Keratinocyte (primary cell): ENCODE data around the gene DSE. TPM values are rescaled to one million over a fixed set of nuclear protein-coding genes. Genes with fewer than 3 reads are reported as not detected.
A peak's percentile ranks its signal among the peaks of the same experiment; 100 is the strongest.

Experiments used
- DNase-seq: peaks from one replicate; pipeline ENCODE4 v3.0.0-alpha.2; 2011; ENCODE audit warnings: low read depth, missing footprints, low spot score
- FAIRE-seq: peaks from 2 replicates; lab custom pipeline; 2011; peaks lifted over from hg19 to GRCh38; lab: Jason Lieb, UNC
- H2AFZ ChIP-seq: 2 replicates; pipeline ENCODE4 v1.6.0; 2012; ENCODE audit warnings: low read length, control low read depth, inconsistent platforms; ENCODE audit not compliant: control insufficient read depth
- H3K27ac ChIP-seq: 2 replicates; pipeline ENCODE4 v1.5.1; 2011; ENCODE audit warnings: low read length; ENCODE audit not compliant: control insufficient read depth, insufficient read depth
- H3K27me3 ChIP-seq: 3 replicates; pipeline ENCODE4 v1.6.0; 2011; ENCODE audit warnings: low read length; ENCODE audit not compliant: control insufficient read depth, insufficient read depth; ENCODE audit errors: extremely low read depth
- H3K36me3 ChIP-seq, 2 experiments: 2 replicates in 1 of 2; 3 replicates in 1 of 2; pipeline ENCODE4 v1.5.1; 2011; ENCODE audit warnings: low read length in 2 of 2, mild to moderate bottlenecking in 1 of 2; ENCODE audit not compliant: control insufficient read depth in 2 of 2, insufficient read depth in 2 of 2; ENCODE audit errors: extremely low read depth in 1 of 2
- H3K4me1 ChIP-seq: 3 replicates; pipeline ENCODE4 v1.5.1; 2011; ENCODE audit warnings: low read length; ENCODE audit not compliant: control insufficient read depth, insufficient read depth; ENCODE audit errors: extremely low read depth
- H3K4me2 ChIP-seq: 3 replicates; pipeline ENCODE4 v1.6.0; 2011; ENCODE audit warnings: low read depth, low read length; ENCODE audit not compliant: control insufficient read depth, insufficient read depth; ENCODE audit errors: extremely low read depth
- H3K4me3 ChIP-seq, 3 experiments: fragments of 200-600 bp in 1 of 3; sonication (generic) in 1 of 3; 2 replicates in 2 of 3; 3 replicates in 1 of 3; pipeline ENCODE4 v1.5.1; 2011 to 2016; ENCODE audit warnings: low read length in 3 of 3, mild to moderate bottlenecking in 3 of 3, control low read depth in 2 of 3, inconsistent platforms in 1 of 3, low read depth in 1 of 3, mixed read lengths in 1 of 3, mixed run types in 1 of 3, moderate library complexity in 1 of 3; ENCODE audit not compliant: control insufficient read depth in 2 of 3, insufficient read depth in 2 of 3; ENCODE audit errors: extremely low read depth in 1 of 3
- H3K79me2 ChIP-seq: 2 replicates; pipeline ENCODE4 v1.6.0; 2012; ENCODE audit warnings: low read length; ENCODE audit not compliant: control insufficient read depth, insufficient read depth
- H3K9ac ChIP-seq: 3 replicates; pipeline ENCODE4 v1.6.0; 2011; ENCODE audit warnings: low read length; ENCODE audit not compliant: control insufficient read depth, insufficient read depth; ENCODE audit errors: extremely low read depth
- H3K9me1 ChIP-seq: 3 replicates; pipeline ENCODE4 v1.6.0; 2011; ENCODE audit warnings: low read length; ENCODE audit not compliant: control insufficient read depth, insufficient read depth; ENCODE audit errors: extremely low read depth
- H3K9me3 ChIP-seq: 2 replicates; pipeline ENCODE4 v1.5.1; 2012; ENCODE audit warnings: low read depth, low read length; ENCODE audit not compliant: control insufficient read depth
- H4K20me1 ChIP-seq: 3 replicates; pipeline ENCODE4 v1.6.0; 2011; ENCODE audit warnings: low read length; ENCODE audit not compliant: control insufficient read depth, insufficient read depth; ENCODE audit errors: extremely low read depth
- EZH2 ChIP-seq: IDR thresholded peaks from one replicate; pipeline ENCODE4 v1.6.1; 2012; ENCODE audit warnings: inconsistent platforms, mild to moderate bottlenecking, low read length, moderate library complexity
- dilution Hi-C: fragments of 300-500 bp; cut with MboI; formaldehyde crosslinking; loops from one replicate; pipeline ENCODE4 v1.7.0; 2020; ENCODE audit warnings: low sequenced_read_pairs; ENCODE audit not compliant: extremely low pct_ligation_motif_present
- polyA plus RNA-seq, 5 experiments: library from polyadenylated mRNA; depleted of rRNA in 3 of 5; stranded (reverse) in 3 of 5; stranded (forward) in 1 of 5; unstranded in 1 of 5; fragments of >200 nt; gene quantifications; 1 replicate in 1 of 5; 2 replicates in 3 of 5; 3 replicates in 1 of 5; pipeline versions ENCODE4 v1.2.1 to v1.2.3, GENCODE V29; 2011 to 2012; ENCODE audit warnings: missing spikeins in 2 of 5, low read depth in 1 of 5, low replicate concordance in 1 of 5
- TF ChIP-seq, protein P1 (sequence below), 3 experiments: IDR thresholded peaks in 1 of 3; conservative IDR thresholded peaks in 1 of 3; optimal IDR thresholded peaks in 1 of 3; 2 replicates in 2 of 3; 3 replicates in 1 of 3; pipeline versions ENCODE3 to v1.5.1; 2011; ENCODE audit warnings: low read length in 3 of 3, mild to moderate bottlenecking in 3 of 3, moderate library complexity in 2 of 3, control low read depth in 1 of 3, inconsistent platforms in 1 of 3; ENCODE audit not compliant: insufficient read depth in 2 of 3; ENCODE audit errors: extremely low read depth in 1 of 3

Gene DSE
- polyA plus RNA-seq, 1 donor (not counting 4 experiments of a cell fraction or from before 2014, with no cell fraction given), result 99.7 TPM

DNA sequence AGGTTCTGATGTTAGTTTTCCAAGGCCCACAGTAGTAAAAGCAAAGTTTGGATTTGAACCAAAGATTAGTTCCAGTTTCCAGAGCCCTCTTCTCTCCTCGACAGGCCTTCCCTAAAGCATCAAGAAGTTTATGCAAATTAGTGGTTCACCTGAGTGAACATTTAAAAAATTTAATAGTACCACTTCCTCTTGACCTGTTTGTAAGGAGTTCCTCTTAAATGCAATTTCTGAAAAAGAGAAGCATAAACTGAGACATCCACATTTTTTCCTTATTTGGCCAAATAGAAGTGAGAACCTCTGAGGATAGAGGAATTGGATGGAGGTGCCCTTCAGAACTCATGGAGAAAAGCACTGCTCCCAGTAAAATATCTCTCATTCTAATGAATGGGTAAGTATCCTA is 1.2 kb upstream of the DSE start:
- no peak for FAIRE-seq
- Histone ChIP-seq H2AFZ (peak overlapping the region; percentile 58), H3K27ac (peak overlapping the region; percentile 98), H3K4me1 (peaks cover 63% of the 10 kb centered on the region), H3K79me2 (peaks cover 39% of the 10 kb centered on the region), H3K9me3 (no peaks in the 10 kb centered on the region), H3K9me1 (no peaks in the 10 kb centered on the region), H3K4me3 (peak overlapping the region; percentile 87 to 94 (median 90)), H3K9ac (peak overlapping the region; percentile 96), H4K20me1 (no peaks in the 10 kb centered on the region), H3K27me3 (no peaks in the 10 kb centered on the region), H3K4me2 (peak overlapping the region; percentile 99), H3K36me3 (peaks cover 0 to under 1% of the 10 kb centered on the region in 2 experiments)
- dilution Hi-C loops, result no loop called here
- DNase-seq, result no peak
- TF ChIP-seq, protein P1, sequence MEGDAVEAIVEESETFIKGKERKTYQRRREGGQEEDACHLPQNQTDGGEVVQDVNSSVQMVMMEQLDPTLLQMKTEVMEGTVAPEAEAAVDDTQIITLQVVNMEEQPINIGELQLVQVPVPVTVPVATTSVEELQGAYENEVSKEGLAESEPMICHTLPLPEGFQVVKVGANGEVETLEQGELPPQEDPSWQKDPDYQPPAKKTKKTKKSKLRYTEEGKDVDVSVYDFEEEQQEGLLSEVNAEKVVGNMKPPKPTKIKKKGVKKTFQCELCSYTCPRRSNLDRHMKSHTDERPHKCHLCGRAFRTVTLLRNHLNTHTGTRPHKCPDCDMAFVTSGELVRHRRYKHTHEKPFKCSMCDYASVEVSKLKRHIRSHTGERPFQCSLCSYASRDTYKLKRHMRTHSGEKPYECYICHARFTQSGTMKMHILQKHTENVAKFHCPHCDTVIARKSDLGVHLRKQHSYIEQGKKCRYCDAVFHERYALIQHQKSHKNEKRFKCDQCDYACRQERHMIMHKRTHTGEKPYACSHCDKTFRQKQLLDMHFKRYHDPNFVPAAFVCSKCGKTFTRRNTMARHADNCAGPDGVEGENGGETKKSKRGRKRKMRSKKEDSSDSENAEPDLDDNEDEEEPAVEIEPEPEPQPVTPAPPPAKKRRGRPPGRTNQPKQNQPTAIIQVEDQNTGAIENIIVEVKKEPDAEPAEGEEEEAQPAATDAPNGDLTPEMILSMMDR (optimal IDR thresholded peaks at IDR 0.05 in 1 of 3, IDR thresholded peaks at IDR 0.05 in 1 of 3, conservative IDR thresholded peaks at IDR 0.05 in 1 of 3; ENCODE audit: extremely low read depth in 1 of 3, insufficient read depth in 2 of 3, low read length in 3 of 3), result no peak
- no peak for TF ChIP-seq EZH2

DNA sequence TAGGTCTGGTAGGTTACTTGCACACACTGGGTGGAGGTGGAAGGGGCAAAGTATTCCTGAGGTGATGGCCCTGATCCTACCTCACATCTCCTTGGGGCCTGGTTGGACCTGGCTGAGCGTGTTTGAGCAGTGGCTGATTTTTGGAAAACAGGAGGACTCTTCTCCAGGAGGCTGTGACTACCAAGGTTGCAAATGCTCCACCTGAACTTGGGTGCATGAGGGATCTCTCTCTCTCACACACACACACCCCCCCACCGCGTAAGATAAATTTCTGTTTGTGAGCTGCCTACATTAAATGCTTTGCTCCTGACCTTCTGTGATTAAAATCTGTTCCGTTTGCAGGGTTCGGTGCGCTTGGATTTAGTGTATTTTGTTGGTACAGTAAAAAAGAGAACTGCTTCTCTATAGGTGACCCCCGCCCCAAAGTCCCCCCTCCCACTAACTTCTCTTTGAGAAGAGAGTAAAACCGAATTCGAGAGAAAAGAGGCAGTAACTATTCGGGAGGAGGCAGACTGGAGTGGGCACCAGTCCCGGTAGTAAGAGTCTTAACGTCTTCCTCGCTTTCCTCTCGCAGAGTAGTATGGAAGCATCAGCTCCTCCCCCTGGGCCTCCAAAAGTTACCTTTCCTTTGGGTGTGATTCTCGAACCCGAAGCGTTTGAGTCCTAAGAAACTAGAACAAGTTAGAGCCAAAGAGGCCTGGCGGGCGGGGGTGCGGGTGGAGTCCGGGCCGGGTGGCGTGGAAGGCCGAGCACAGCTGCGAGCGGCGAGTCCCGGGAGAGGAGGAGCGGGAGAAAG is 585 bp upstream of the DSE start:
- peak overlapping the region; percentile 96 for H3K9ac ChIP-seq
- peak overlapping the region; percentile 99 for H3K4me2 ChIP-seq
- DNase-seq, result no peak
- peaks cover 45% of the 10 kb centered on the region for H3K79me2 ChIP-seq
- H3K27me3 ChIP-seq, result no peaks in the 10 kb centered on the region
- TF ChIP-seq EZH2, result no peak
- TF ChIP-seq, protein P1 (optimal IDR thresholded peaks at IDR 0.05 in 1 of 3, IDR thresholded peaks at IDR 0.05 in 1 of 3, conservative IDR thresholded peaks at IDR 0.05 in 1 of 3; ENCODE audit: extremely low read depth in 1 of 3, insufficient read depth in 2 of 3, low read length in 3 of 3), result no peak
- H3K27ac ChIP-seq, result peak overlapping the region; percentile 98
- no peaks in the 10 kb centered on the region for H3K9me1 ChIP-seq
- H3K9me3 ChIP-seq, result no peaks in the 10 kb centered on the region
- dilution Hi-C loops, result no loop called here
- no peaks in the 10 kb centered on the region for H4K20me1 ChIP-seq
- peak overlapping the region; percentile 87 to 94 (median 90) for H3K4me3 ChIP-seq
- H3K36me3 ChIP-seq, result peaks cover 0 to 6% of the 10 kb centered on the region in 2 experiments
- H2AFZ ChIP-seq, result peak overlapping the region; percentile 65
- H3K4me1 ChIP-seq, result peaks cover 69% of the 10 kb centered on the region
- FAIRE-seq, result no peak
